GM12892 (cell line): Measurements from ENCODE around the gene SRC.

ENCODE experiments used
- DNase-seq: peaks from one replicate; pipeline ENCODE4 v3.0.0; 2011; ENCODE audit not compliant: insufficient read length
- FAIRE-seq: peaks from 2 replicates; lab custom pipeline; 2011; peaks lifted over from hg19 to GRCh38; lab: Jason Lieb, UNC
- POLR2A ChIP-seq: IDR thresholded peaks from 2 replicates; pipeline ENCODE4 v1.6.1; 2011; ENCODE audit warnings: low read depth, low read length, control low read depth
- POLR2AphosphoS5 ChIP-seq: IDR thresholded peaks from 2 replicates; pipeline ENCODE4 v1.6.1; 2011; ENCODE audit warnings: low read depth, low read length, control low read depth
- TAF1 ChIP-seq: IDR thresholded peaks from 2 replicates; pipeline ENCODE4 v1.6.1; 2011; ENCODE audit warnings: low read depth, mild to moderate bottlenecking, control low read depth, low read length, borderline replicate concordance

Gene SRC

DNA sequence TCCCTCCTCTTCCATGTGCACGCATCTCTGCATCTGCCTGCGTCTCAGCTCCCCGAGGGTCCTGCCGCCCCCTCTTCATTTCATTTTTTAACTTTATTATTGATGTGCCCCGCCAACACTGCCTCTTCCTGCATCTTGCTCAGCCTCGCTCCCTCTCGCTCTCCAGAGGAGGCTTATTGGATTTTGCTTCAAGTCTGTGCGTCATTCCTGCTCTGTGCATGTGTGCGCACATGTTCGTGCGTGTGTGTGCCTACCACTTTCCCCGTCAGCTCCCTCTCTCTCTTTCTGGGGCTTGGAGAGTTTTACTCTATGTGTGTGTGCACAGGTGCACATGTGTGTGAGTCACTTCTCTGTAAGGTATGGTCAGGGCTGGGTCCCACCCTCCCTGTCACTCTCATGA is 103.3 kb downstream of the SRC start:
- no peak for FAIRE-seq
- no peak for DNase-seq
- TF ChIP-seq TAF1: no peak
- no peak for TF ChIP-seq POLR2AphosphoS5
- no peak for TF ChIP-seq POLR2A

DNA sequence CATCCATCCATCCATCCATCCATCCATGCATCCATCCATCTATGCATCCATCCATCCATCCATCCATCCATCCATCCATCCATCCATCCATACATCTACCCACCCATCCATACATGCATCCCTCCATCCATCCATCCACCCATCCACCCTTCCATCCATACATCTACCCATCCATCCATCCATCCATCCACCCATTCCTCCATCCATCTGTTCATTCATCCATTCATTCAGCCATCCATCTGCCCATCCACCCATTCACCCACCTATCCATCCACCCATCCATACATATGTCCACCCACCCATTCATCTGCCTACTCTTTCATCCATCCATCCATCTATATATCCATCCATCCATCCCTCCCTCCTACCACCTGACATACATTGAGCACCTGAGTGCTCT is 104.4 kb downstream of the SRC start:
- TF ChIP-seq POLR2AphosphoS5: no peak
- TF ChIP-seq POLR2A: no peak
- TF ChIP-seq TAF1: no peak
- no peak for FAIRE-seq

DNA sequence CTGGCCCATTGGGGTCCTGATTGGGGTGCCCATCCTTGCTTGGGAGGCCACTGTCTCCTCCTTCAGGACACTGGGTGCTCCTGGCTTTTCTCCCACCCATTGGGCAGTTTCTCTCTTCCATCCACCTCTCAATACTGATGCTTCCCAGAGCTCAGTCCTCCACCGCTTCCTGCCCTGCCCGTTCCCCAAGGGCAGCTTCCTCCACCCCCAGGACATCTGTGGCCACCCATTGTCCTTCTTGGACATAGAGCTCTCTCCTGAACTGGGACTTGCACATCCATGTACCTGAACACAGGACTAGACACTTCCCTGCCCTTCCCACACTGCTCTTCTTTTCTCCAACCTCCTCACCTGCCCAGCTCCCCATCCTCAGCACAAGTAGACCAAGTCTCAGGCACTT is 105.7 kb downstream of the SRC start:
- FAIRE-seq (no peak), DNase-seq (no peak)
- TF ChIP-seq POLR2A (no peak), POLR2AphosphoS5 (no peak), TAF1 (no peak)

More for the DNA sequence above, 104.4 kb downstream of the SRC start:
- DNase-seq: no peak

DNA sequence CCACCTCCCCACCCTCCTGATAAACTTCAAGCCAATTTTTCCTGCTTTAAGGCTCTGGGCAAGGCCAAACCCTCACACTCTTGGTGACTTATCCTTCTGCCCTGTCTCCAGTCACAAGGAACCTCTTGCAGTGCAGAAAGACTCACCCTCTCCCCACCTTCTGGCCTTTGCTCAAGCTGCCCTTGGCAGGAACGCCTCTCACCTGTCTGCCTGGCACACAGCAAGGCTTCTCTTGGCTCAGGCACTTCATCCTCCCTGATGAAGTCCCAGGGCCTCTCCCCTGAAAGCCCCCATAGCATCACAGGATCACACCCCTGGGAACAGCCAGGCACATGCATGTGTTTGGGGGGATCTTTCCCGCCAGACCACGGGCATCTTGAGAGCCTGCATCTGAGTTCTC is 106.3 kb downstream of the SRC start:
- FAIRE-seq (no peak), DNase-seq (no peak)
- TF ChIP-seq POLR2A (no peak), POLR2AphosphoS5 (no peak), TAF1 (no peak)

DNA sequence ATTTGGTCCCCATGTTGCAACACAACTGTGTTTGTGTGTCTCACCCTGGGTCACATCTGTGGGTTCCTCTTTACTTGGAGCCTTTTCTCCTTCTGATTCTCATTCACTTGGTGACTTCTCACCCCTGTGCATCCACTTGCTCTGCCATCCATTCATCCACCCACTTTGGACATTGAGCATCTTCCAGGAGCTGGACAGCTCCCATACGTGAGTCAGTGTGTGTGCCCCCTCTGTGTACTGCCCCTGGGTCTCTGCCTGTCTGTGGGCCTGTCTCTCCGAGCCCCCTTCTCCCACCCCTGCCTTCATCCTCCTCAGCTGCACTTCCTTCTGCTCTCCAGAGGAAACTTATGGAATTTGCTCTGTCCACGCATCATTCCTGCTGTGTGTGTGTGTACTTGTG is 107.3 kb downstream of the SRC start:
- FAIRE-seq (no peak), DNase-seq (no peak)
- TF ChIP-seq TAF1 (no peak), POLR2A (no peak), POLR2AphosphoS5 (no peak)

DNA sequence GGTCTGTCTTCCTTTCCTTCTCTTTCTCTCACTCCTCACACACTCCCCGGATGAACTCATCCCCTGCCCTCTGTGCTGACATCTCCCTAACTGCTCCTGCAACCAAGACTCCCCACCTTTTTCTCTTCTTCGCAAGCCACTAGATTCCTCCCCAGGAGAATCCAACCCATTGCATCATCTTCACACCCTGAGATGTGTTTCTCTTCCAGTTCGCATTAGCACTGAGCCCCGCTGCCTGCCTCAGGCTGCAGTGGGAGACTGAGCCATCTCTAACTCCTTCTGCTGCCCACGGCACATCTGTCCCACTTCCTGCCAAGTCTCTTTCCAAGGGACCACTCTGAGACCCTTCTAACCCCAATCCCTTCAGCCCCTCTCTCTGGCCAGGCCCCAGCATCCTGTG is 107.9 kb downstream of the SRC start:
- no peak for TF ChIP-seq POLR2A
- TF ChIP-seq TAF1: no peak
- no peak for TF ChIP-seq POLR2AphosphoS5
- DNase-seq (no peak), FAIRE-seq (no peak)

DNA sequence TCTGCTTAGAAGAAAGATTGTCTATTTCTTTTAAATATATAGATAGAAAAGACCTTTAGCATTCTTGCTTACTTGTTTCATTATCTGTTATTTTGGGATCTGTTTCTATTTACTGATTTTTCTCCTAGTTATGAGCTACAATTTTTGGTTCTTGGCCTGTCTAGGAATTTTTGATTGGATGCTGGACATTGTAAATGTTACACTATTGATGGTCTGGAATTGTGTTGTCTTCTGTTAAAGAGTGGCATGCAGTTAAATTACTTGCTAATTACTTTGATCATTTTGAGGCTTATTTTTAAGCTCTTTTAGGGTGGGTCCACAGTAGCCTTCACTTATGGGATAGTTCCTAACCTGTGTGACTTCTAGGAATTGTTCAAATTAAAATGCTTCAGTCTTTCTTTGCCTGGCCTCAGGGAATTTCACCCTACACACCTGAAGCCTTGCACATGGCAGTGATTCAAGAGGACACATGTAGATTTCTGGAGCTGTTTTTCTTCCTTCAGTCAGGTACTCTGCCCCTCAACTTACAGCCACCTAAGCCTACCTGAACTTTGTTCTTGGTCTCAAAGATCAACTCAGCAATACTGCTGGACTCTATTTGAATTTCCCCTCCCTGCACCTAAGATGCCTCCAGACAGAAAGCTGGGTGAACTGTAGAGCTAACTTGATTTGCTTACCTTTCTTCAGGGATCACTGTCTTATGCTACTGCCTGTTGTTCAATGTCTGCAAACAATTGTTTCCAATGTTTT is 108.9 kb downstream of the SRC start:
- FAIRE-seq (no peak), DNase-seq (no peak)
- TF ChIP-seq TAF1 (no peak), POLR2AphosphoS5 (no peak), POLR2A (no peak)
